Activated naive CD8-positive, alpha-beta T cell treated with anti-CD3 and anti-CD28 coated beads, Interleukin-2, amount 50 U/mL, for 24 hours (primary cell): ENCODE measurements around the gene AFF3.

Experiments used
- ATAC-seq: fragments of 150-1000 bp; cut with Tn5 transposase; one replicate; pipeline ENCODE4 v1.10.0; 2021
- DNase-seq: peaks from one replicate; pipeline ENCODE4 v3.0.0; 2021
- H3K27ac Mint-ChIP-seq: one replicate; pipeline ENCODE4 v1.8.0; 2021; ENCODE audit warnings: mild to moderate bottlenecking, mixed read lengths
- H3K27me3 Mint-ChIP-seq: one replicate; pipeline ENCODE4 v1.8.0; 2021; ENCODE audit warnings: mixed read lengths
- H3K36me3 Mint-ChIP-seq: one replicate; pipeline ENCODE4 v1.8.0; 2021; ENCODE audit warnings: low read depth, mixed read lengths
- H3K4me1 Mint-ChIP-seq: one replicate; pipeline ENCODE4 v1.8.0; 2021; ENCODE audit warnings: mixed read lengths
- H3K4me3 Mint-ChIP-seq: one replicate; pipeline ENCODE4 v1.8.0; 2021; ENCODE audit warnings: mild to moderate bottlenecking, moderate library complexity, mixed read lengths
- H3K9me3 Mint-ChIP-seq: one replicate; pipeline ENCODE4 v1.8.0; 2021; ENCODE audit warnings: mixed read lengths

AFF3 gene

DNA sequence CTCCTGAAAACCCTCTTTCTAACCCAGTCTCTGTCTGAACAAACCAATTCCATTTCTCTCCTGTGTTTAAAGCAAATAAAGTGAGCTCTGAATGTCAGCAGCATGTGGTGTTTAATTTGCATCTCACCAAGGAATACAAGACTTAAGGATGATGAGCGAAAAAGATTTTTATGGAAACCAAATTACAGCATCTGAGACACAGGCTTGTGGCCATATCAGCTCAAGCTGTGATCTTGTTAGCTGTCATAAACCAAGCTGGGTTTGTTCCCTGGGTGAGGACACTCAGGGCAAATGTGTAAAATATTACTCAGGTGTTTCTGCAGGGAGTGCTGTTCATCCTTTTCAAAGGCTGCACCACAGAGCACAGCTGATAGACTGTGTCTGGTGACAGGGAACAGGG lies 523.2 kb downstream of the AFF3 start:
- H3K9me3 Mint-ChIP-seq: no peaks in the 10 kb centered on the region
- no peak overlapping the region for H3K4me3 Mint-ChIP-seq
- no peak for ATAC-seq
- DNase-seq: no peak
- no peak overlapping the region for H3K27ac Mint-ChIP-seq
- H3K4me1 Mint-ChIP-seq: no peaks in the 10 kb centered on the region
- no peaks in the 10 kb centered on the region for H3K36me3 Mint-ChIP-seq
- H3K27me3 Mint-ChIP-seq: no peaks in the 10 kb centered on the region

DNA sequence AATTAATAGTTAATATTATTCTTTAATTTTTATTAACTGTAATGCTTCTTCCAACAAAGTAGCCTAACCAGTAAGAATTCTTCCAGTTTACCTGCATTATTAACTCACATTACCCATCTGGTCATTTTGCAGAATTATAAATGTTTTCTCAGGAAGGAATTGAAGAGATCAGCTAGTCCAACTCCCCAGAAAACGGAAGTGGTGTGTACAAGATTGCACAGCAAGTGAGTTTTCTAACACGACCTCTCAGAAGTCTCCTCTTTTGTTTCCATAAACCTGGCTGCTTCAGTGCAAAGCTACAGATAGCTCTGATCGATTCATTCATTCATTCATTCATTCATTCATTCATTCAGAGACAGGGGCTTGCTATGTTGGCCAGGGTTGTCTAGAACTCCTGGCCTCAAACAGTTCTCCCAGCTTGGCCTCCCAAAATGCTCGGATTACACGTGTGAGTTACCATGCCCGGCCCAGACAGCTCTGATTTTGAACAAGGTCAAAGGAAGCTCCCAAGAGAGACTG lies 523.8 kb downstream of the AFF3 start:
- H3K27me3 Mint-ChIP-seq: no peaks in the 10 kb centered on the region
- no peak overlapping the region for H3K27ac Mint-ChIP-seq
- no peaks in the 10 kb centered on the region for H3K4me1 Mint-ChIP-seq
- no peaks in the 10 kb centered on the region for H3K9me3 Mint-ChIP-seq
- ATAC-seq: no peak
- H3K4me3 Mint-ChIP-seq: no peak overlapping the region
- no peak for DNase-seq
- no peaks in the 10 kb centered on the region for H3K36me3 Mint-ChIP-seq

DNA sequence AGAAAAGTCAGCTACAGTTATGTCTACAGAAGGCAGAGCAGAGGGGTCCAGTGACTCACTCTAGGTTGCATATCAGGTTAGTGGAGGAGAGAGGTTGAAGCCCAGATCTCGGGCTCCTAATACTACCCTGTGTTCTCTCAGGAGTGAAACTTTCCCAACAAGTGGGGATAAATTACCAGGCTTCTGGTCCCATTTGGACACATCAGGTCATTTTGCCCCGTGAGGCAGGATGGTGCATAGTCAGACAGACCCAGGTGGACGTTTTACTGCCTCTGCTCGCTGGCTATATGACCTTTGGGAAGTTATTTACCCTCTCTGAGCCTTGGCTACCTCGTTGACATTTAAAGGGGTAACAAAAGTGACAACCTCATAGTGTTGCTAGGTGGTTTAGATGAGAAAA lies 524.6 kb downstream of the AFF3 start:
- DNase-seq (no peak), ATAC-seq (no peak)
- Mint-ChIP-seq H3K27me3 (no peaks in the 10 kb centered on the region), H3K4me3 (no peak overlapping the region), H3K27ac (no peak overlapping the region), H3K9me3 (no peaks in the 10 kb centered on the region), H3K36me3 (no peaks in the 10 kb centered on the region), H3K4me1 (no peaks in the 10 kb centered on the region)

DNA sequence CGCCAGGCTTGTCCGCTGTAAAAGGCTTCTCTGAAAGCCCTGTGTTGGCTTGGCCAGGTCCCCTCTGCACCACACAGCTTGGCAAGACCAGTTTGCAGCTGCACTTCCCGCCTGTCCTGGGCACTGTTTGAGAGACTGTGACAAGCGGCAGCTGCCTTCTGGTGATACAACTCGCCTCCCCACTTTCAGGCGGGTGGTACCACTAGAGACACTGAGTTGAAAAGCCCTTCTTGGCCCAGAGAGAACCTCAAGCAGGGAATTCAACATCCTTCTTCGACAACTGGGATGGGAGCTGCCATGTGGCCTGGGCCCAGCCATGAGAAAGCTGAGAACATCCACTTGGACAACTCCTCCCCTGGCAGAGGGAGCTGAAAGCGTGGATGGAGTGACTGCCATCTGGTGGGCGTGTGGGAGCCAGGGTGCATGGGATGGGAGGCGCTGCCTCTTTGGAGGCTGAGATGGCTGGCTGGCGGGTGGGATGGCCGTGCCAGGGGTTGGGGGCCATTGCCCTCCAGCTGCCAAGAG lies 527.1 kb downstream of the AFF3 start:
- H3K4me1 Mint-ChIP-seq: no peaks in the 10 kb centered on the region
- no peak overlapping the region for H3K4me3 Mint-ChIP-seq
- DNase-seq: no peak
- no peak for ATAC-seq
- H3K36me3 Mint-ChIP-seq: no peaks in the 10 kb centered on the region
- no peak overlapping the region for H3K27ac Mint-ChIP-seq
- no peaks in the 10 kb centered on the region for H3K9me3 Mint-ChIP-seq
- no peaks in the 10 kb centered on the region for H3K27me3 Mint-ChIP-seq

- Mint-ChIP-seq H3K27me3 (no peaks in the 10 kb centered on the region), H3K4me1 (peaks cover 2% of the 10 kb centered on the region), H3K9me3 (no peaks in the 10 kb centered on the region), H3K27ac (no peak overlapping the region), H3K4me3 (no peak overlapping the region), H3K36me3 (no peaks in the 10 kb centered on the region)
- DNase-seq: no peak
- ATAC-seq: no peak
Measured at GRCh38 chr2:99613980-99614379, 528.4 kb downstream of the AFF3 start.

DNA sequence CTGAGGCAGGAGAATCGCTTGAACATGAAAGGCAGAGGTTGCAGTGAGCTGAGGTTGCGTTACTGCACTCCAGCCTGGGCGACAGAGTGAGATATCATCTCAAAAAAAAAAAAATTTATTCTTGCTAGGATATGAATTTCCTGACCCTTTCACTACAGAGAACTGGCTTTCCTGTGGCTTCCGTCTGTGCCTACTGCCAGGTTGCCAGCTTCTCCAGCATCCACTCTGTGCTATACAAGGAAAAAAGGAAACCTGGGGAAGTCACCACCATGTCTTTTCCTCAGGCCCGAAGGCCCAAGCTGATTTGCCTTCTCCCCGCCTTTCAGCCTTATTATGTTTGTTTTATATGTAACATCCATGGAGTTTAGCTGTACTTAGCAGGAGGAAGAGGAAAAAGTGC lies 530.6 kb downstream of the AFF3 start:
- Mint-ChIP-seq H3K27me3 (no peaks in the 10 kb centered on the region), H3K4me3 (no peak overlapping the region), H3K27ac (no peak overlapping the region), H3K9me3 (no peaks in the 10 kb centered on the region), H3K4me1 (peaks cover 2% of the 10 kb centered on the region), H3K36me3 (no peaks in the 10 kb centered on the region)
- no peak for DNase-seq
- no peak for ATAC-seq

DNA sequence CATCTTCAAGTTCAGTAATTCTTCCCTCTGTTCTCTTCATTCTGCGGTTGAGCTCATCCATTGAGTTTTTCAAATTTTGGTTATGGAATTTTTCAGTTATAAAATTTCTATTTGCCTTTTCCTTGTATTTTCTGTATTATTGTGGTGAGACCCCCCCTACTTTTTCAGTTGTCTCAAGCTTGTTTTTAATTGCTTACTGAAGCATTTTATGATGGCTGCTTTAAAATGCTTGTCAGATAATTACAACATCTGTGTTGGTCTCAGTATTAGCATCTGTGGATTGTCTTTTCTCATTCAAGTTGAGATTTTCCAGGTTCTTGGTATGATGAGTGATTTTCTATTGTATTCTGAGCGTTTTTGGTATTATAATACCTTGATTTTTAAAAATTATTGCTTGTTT lies 531.4 kb downstream of the AFF3 start:
- no peaks in the 10 kb centered on the region for H3K27me3 Mint-ChIP-seq
- no peak overlapping the region for H3K27ac Mint-ChIP-seq
- no peak overlapping the region for H3K4me3 Mint-ChIP-seq
- DNase-seq (no peak), ATAC-seq (no peak)
- no peaks in the 10 kb centered on the region for H3K9me3 Mint-ChIP-seq
- H3K36me3 Mint-ChIP-seq: no peaks in the 10 kb centered on the region
- peaks cover 2% of the 10 kb centered on the region for H3K4me1 Mint-ChIP-seq

DNA sequence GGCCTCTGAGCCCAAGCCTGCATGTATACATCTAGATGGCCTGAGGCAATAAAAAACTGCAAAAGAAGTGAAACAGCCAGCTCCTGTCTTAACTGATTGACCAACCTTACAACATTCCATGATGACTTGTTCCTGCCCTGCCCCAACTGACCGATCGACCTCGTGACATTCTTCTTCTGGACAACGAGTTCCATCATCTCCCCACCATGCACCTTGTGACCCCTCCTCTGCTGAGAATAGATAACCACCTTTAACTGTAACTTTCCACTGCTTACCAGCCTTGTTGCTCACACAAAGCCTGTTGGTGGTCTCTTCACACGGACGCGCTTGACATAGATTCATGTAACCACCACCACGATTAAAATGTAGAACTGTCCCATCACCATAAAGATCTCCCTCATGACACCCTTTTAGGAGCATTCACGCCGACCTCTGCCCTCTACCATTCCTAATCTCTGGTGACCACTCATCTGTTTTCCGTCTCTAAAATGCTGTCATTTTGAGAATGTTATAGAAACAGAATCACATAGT lies 532.5 kb downstream of the AFF3 start:
- no peak for DNase-seq
- Mint-ChIP-seq H3K27me3 (no peaks in the 10 kb centered on the region), H3K4me1 (peaks cover 2% of the 10 kb centered on the region), H3K27ac (no peak overlapping the region), H3K4me3 (no peak overlapping the region), H3K9me3 (no peaks in the 10 kb centered on the region), H3K36me3 (no peaks in the 10 kb centered on the region)
- no peak for ATAC-seq

DNA sequence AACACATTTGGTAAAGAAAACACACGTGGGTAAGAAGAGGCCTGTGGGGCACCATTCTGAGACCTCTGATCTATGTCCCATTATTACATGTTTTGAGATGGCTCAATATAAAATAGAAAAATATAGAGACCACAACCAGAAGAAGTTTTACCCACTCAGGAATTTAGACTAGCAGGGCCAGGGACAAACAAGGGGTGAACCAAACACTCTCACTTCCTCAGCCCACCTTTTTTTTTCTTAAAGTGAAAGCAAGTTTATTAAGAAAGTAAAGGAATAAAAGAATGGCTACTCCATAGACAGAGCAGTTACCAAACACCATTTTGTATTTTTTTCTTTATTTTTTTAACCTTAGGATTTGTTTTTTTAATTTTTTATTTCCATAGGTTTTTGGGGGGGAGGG lies 533.5 kb downstream of the AFF3 start:
- ATAC-seq (no peak), DNase-seq (no peak)
- H3K27ac Mint-ChIP-seq: no peak overlapping the region
- no peak overlapping the region for H3K4me3 Mint-ChIP-seq
- H3K9me3 Mint-ChIP-seq: no peaks in the 10 kb centered on the region
- H3K27me3 Mint-ChIP-seq: no peaks in the 10 kb centered on the region
- peaks cover 2% of the 10 kb centered on the region for H3K4me1 Mint-ChIP-seq
- no peaks in the 10 kb centered on the region for H3K36me3 Mint-ChIP-seq

DNA sequence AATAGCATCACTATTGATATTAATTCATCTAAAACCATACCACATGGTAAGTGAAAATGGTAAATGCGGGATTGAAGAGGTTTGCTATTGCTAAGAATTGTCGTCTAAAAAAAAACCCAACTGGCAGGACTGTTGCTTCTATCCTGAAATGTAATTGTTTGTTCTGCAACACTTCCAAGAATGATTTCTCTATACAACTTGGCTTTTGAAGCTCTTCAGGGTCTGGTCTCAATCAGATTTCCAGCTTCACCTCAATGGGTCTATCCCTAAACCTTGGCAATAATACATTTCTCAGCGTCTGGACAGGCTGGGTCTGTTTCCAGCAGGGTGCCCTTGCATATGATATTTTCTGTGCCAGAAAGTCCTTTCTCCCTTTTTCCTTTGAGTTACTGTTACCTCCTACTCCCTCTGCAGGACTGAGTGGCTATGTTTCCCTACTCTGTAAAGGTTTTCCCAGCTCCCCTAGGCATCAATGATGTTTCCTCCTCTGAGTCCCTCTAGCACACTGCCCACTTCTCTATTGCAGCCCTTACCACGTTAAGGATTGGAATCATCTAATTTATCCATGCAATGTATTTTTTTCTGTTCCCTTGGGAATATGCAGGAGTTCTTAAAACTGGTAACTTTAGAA lies 534.4 kb downstream of the AFF3 start:
- Mint-ChIP-seq H3K27ac (no peak overlapping the region), H3K4me1 (peaks cover 2% of the 10 kb centered on the region), H3K9me3 (no peaks in the 10 kb centered on the region), H3K27me3 (no peaks in the 10 kb centered on the region), H3K4me3 (no peak overlapping the region), H3K36me3 (no peaks in the 10 kb centered on the region)
- ATAC-seq (no peak), DNase-seq (no peak)

DNA sequence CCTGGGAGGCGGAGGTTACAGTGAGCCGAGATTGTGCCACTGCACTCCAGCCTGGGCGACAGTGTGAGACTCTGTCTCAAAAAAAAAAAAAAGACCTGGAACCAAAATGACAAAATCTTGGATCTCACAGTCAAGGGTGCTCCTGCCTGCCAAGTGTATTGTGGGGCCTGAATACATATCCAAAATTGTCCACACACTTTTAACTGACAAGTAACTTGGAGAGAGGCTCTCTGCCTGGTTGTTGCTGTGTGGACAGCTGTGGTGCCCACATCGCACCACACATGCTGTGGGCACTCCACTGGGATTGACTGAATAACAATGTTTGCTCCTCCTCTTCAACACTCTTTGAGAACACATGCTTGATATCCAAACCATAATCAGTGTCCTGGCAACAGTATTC lies 534.9 kb downstream of the AFF3 start:
- no peak overlapping the region for H3K27ac Mint-ChIP-seq
- H3K4me1 Mint-ChIP-seq: peaks cover 2% of the 10 kb centered on the region
- ATAC-seq: no peak

GRCh38 chr2:99605036-99605435 lies 537.4 kb downstream of the AFF3 start:
- peaks cover 2% of the 10 kb centered on the region for H3K4me1 Mint-ChIP-seq
- no peak overlapping the region for H3K27ac Mint-ChIP-seq
- no peaks in the 10 kb centered on the region for H3K27me3 Mint-ChIP-seq
- ATAC-seq: no peak
- DNase-seq: no peak
- no peak overlapping the region for H3K4me3 Mint-ChIP-seq
- no peaks in the 10 kb centered on the region for H3K36me3 Mint-ChIP-seq
- H3K9me3 Mint-ChIP-seq: no peaks in the 10 kb centered on the region

More for the DNA sequence above, 534.9 kb downstream of the AFF3 start:
- Mint-ChIP-seq H3K4me3 (no peak overlapping the region), H3K27me3 (no peaks in the 10 kb centered on the region), H3K36me3 (no peaks in the 10 kb centered on the region), H3K9me3 (no peaks in the 10 kb centered on the region)
- DNase-seq: no peak

- H3K9me3 Mint-ChIP-seq: no peaks in the 10 kb centered on the region
- no peak for ATAC-seq
- H3K27me3 Mint-ChIP-seq: no peaks in the 10 kb centered on the region
- H3K4me1 Mint-ChIP-seq: no peaks in the 10 kb centered on the region
- no peak overlapping the region for H3K4me3 Mint-ChIP-seq
- no peaks in the 10 kb centered on the region for H3K36me3 Mint-ChIP-seq
- no peak for DNase-seq
- H3K27ac Mint-ChIP-seq: no peak overlapping the region
Measured at GRCh38 chr2:99602476-99602875, 539.9 kb downstream of the AFF3 start.

- H3K27ac Mint-ChIP-seq: no peak overlapping the region
- H3K4me3 Mint-ChIP-seq: no peak overlapping the region
- DNase-seq (no peak), ATAC-seq (no peak)
- H3K36me3 Mint-ChIP-seq: no peaks in the 10 kb centered on the region
- no peaks in the 10 kb centered on the region for H3K27me3 Mint-ChIP-seq
- no peaks in the 10 kb centered on the region for H3K4me1 Mint-ChIP-seq
- H3K9me3 Mint-ChIP-seq: no peaks in the 10 kb centered on the region
Measured at GRCh38 chr2:99600981-99601651, 541.3 kb downstream of the AFF3 start.

DNA sequence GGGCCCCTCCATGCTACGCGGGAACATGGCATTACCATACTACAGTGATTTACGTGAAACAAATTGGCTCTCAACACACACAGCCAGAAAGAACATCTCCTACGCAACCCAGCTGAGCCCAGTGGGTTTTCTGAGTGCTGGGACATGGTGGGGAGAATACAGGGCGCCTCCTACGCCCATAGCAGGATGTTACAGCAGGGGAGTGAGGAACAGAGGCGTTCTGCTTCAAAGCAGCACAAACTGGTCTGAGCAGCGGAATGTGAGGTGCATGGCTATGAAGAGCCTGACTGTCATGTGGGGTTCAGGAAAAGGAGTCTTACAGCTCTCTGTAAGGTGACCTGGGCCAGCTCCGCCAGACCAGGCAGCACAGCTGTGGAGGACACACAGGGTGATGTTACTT lies 543.9 kb downstream of the AFF3 start:
- DNase-seq (no peak), ATAC-seq (no peak)
- H3K9me3 Mint-ChIP-seq: no peaks in the 10 kb centered on the region
- H3K4me1 Mint-ChIP-seq: peaks cover 1% of the 10 kb centered on the region
- no peak overlapping the region for H3K27ac Mint-ChIP-seq
- H3K27me3 Mint-ChIP-seq: no peaks in the 10 kb centered on the region
- H3K4me3 Mint-ChIP-seq: no peak overlapping the region
- H3K36me3 Mint-ChIP-seq: no peaks in the 10 kb centered on the region
